ENCODE data around the gene SLC25A46.

- TF ChIP-seq CTCF (IDR thresholded peaks at IDR 0.05; ENCODE audit: borderline replicate concordance, extremely low read depth, low read length, poor library complexity, severe bottlenecking) (no peak), EZH2 (IDR thresholded peaks at IDR 0.05; ENCODE audit: borderline replicate concordance, low read depth, low read length, severe bottlenecking) (no peak)
Measured at GRCh38 chr5:110803467-110804326, 64.9 kb downstream of the SLC25A46 start.

Measured in DND-41 (cell line).